ENCODE data around the gene AKR1B15.
"Not testable (repeated sequence)": the region's sequence is repeated elsewhere in the genome, so short reads cannot be mapped to it uniquely, and the experiment has no call there.

The AKR1B15 gene

GRCh38 chr7:134533288-134533771, 15.6 kb upstream of the AKR1B15 start:
- DNase-seq = no peak

- DNase-seq = no peak
Observed at GRCh38 chr7:134534633-134535032, 14.3 kb upstream of the AKR1B15 start.

GRCh38 chr7:134535272-134535918, 13.5 kb upstream of the AKR1B15 start:
- no peak for DNase-seq

GRCh38 chr7:134535919-134536299, 13.0 kb upstream of the AKR1B15 start:
- DNase-seq = no peak

- DNase-seq = not testable (repeated sequence)
Observed at GRCh38 chr7:134536558-134536957, 12.4 kb upstream of the AKR1B15 start.

- not testable (repeated sequence) for DNase-seq
Observed at GRCh38 chr7:134537273-134537781, 11.6 kb upstream of the AKR1B15 start.

- DNase-seq = no peak
Observed at GRCh38 chr7:134539380-134540004, 9.4 kb upstream of the AKR1B15 start.

GRCh38 chr7:134541501-134542194, 7.3 kb upstream of the AKR1B15 start:
- not testable (repeated sequence) for DNase-seq

GRCh38 chr7:134542195-134542771, 6.6 kb upstream of the AKR1B15 start:
- no peak for DNase-seq

- no peak for DNase-seq
Observed at GRCh38 chr7:134545380-134545779, 3.5 kb upstream of the AKR1B15 start.

- DNase-seq = no peak
Observed at GRCh38 chr7:134545918-134546317, 3.0 kb upstream of the AKR1B15 start.

GRCh38 chr7:134546955-134547354, 2.0 kb upstream of the AKR1B15 start:
- no peak for DNase-seq

- peak; percentile 66 for DNase-seq
Observed at GRCh38 chr7:134547397-134548054, 1.4 kb upstream of the AKR1B15 start.

GRCh38 chr7:134549366-134549765, 456 bp downstream of the AKR1B15 start:
- no peak for DNase-seq

- DNase-seq = peak; percentile 13
Observed at GRCh38 chr7:134552105-134552504, 3.2 kb downstream of the AKR1B15 start.

- no peak for DNase-seq
Observed at GRCh38 chr7:134553976-134554375, 5.1 kb downstream of the AKR1B15 start.

- no peak for DNase-seq
Observed at GRCh38 chr7:134554417-134554966, 5.6 kb downstream of the AKR1B15 start.

- DNase-seq = no peak
Observed at GRCh38 chr7:134557391-134557790, 8.5 kb downstream of the AKR1B15 start.

GRCh38 chr7:134558370-134558769, 9.5 kb downstream of the AKR1B15 start:
- DNase-seq = no peak

GRCh38 chr7:134561616-134562015, 12.7 kb downstream of the AKR1B15 start:
- not testable (repeated sequence) for DNase-seq

- DNase-seq = no peak
Observed at GRCh38 chr7:134562136-134562535, 13.2 kb downstream of the AKR1B15 start.

GRCh38 chr7:134563398-134563749, 14.5 kb downstream of the AKR1B15 start:
- DNase-seq = not testable (repeated sequence)
